ENCODE results near the gene ZNF317.

DNA sequence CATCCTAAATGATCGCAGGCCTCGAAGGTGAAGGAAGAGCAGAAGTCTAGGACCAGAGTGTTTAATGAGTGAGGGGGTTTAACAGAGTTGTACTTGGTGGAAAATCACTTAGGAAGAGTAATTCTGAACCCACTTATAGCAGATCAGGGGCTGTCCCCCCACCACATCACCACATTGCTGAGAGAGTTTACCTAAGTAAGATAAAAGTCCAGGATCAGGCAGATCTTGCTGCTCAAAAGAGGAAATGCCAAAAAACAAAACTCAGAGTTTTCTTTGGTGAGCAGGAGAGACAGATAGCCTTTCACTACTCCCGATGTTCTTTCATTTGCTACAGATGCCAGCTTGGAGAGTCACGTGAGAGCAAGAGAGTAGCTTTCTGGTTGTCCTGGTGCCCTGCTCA, 15.4 kb downstream of the ZNF317 start:
- TF ChIP-seq, protein P1, sequence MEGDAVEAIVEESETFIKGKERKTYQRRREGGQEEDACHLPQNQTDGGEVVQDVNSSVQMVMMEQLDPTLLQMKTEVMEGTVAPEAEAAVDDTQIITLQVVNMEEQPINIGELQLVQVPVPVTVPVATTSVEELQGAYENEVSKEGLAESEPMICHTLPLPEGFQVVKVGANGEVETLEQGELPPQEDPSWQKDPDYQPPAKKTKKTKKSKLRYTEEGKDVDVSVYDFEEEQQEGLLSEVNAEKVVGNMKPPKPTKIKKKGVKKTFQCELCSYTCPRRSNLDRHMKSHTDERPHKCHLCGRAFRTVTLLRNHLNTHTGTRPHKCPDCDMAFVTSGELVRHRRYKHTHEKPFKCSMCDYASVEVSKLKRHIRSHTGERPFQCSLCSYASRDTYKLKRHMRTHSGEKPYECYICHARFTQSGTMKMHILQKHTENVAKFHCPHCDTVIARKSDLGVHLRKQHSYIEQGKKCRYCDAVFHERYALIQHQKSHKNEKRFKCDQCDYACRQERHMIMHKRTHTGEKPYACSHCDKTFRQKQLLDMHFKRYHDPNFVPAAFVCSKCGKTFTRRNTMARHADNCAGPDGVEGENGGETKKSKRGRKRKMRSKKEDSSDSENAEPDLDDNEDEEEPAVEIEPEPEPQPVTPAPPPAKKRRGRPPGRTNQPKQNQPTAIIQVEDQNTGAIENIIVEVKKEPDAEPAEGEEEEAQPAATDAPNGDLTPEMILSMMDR (IDR thresholded peaks at IDR 0.05; ENCODE audit: low read length), result no peak
- no peak for TF ChIP-seq EZH2 (IDR thresholded peaks at IDR 0.05; ENCODE audit: borderline replicate concordance, low read length)

All from OCI-LY1 (cell line).